ENCODE measurements around the gene GRAMD1A.

DNA sequence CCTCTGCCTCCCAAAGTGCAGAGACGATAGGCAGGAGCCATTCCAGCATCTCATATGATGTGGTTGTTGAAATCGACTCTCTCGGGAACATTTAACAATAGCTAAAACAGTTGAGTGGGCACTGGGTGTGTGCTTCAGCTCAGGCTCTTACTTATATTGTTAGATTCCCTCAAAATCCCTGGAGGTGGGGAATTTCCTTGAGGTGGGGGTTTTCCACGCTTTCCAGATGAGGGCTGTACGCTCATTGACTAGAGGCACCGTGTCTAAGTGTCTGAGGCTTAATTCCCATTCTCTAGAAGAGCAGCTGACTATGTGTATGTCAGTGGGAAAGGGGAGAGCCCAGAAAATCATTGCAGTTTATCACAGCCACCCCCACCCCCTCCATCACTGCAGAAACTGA lies 10.8 kb upstream of the GRAMD1A start:
- TF ChIP-seq CTCF (IDR thresholded peaks at IDR 0.05) (no peak), POLR2AphosphoS5 (IDR thresholded peaks at IDR 0.05; ENCODE audit: insufficient read depth in 1 of 2, low read depth in 1 of 2) (no peak), POLR2A (IDR thresholded peaks at IDR 0.05) (no peak)

Measured in vagina (tissue), 2 donors.